Liver (tissue), 9 donors: Measurements from ENCODE around the gene CDH7. TPM values are rescaled to one million over a fixed set of nuclear protein-coding genes. Genes with fewer than 3 reads are reported as not detected.

ENCODE experiments used
- DNase-seq: peaks from one replicate; pipeline ENCODE4 v3.0.0-alpha.2; 2017; ENCODE audit warnings: low spot score
- H3K27ac ChIP-seq, 2 donors: one replicate each; pipeline ENCODE4 v1.7.0; 2013; ENCODE audit warnings: inconsistent platforms in 2 of 2, low read length in 2 of 2, control low read depth in 1 of 2, low read depth in 1 of 2, mild to moderate bottlenecking in 1 of 2
- H3K27me3 ChIP-seq, 4 donors: one replicate each; pipeline versions ENCODE4 v1.6.1 to v1.7.0; 2013; ENCODE audit warnings: low read length in 3 of 4, inconsistent platforms in 1 of 4, mild to moderate bottlenecking in 1 of 4, moderate library complexity in 1 of 4; ENCODE audit not compliant: control insufficient read depth in 4 of 4, insufficient read depth in 4 of 4
- H3K36me3 ChIP-seq, 4 donors: one replicate each; pipeline versions ENCODE4 v1.6.1 to v1.7.0; 2013; ENCODE audit warnings: low read length in 3 of 4, mild to moderate bottlenecking in 3 of 4, low read depth in 1 of 4, moderate library complexity in 1 of 4; ENCODE audit not compliant: control insufficient read depth in 4 of 4, insufficient read depth in 3 of 4
- H3K4me1 ChIP-seq, 4 donors: one replicate each; pipeline versions ENCODE4 v1.6.1 to v1.7.0; 2013; ENCODE audit warnings: low read length in 3 of 4, mild to moderate bottlenecking in 3 of 4, moderate library complexity in 1 of 4; ENCODE audit not compliant: control insufficient read depth in 4 of 4, insufficient read depth in 4 of 4
- H3K4me3 ChIP-seq, 3 donors: one replicate each; pipeline versions ENCODE4 v1.6.1 to v1.7.0; 2013; ENCODE audit warnings: low read length in 3 of 3, control low read depth in 1 of 3, low read depth in 1 of 3, mild to moderate bottlenecking in 1 of 3
- H3K9ac ChIP-seq, 2 donors: one replicate each; pipeline ENCODE4 v1.7.0; 2013; ENCODE audit warnings: low read length in 2 of 2, mild to moderate bottlenecking in 2 of 2, moderate library complexity in 2 of 2, control low read depth in 1 of 2, low read depth in 1 of 2
- H3K9me3 ChIP-seq, 4 donors: one replicate each; pipeline versions ENCODE4 v1.6.1 to v1.7.0; 2013; ENCODE audit warnings: low read length in 3 of 4; ENCODE audit not compliant: control insufficient read depth in 4 of 4
- ATF3 ChIP-seq: IDR thresholded peaks from 2 replicates; pipeline ENCODE4 v1.6.1; 2016; ENCODE audit warnings: antibody characterized with exemption
- CTCF ChIP-seq: fragments of 150-350 bp; IDR thresholded peaks from 2 replicates; pipeline ENCODE4 v1.5.1; 2017; ENCODE audit warnings: improper control_type of control experiment, low read depth, low read length; ENCODE audit not compliant: missing input control
- EGR1 ChIP-seq, 2 donors: IDR thresholded peaks; 2 replicates each; pipeline ENCODE4 v1.6.1; 2016 to 2018; ENCODE audit warnings: antibody characterized with exemption in 2 of 2, low read depth in 2 of 2
- FOXA1 ChIP-seq: IDR thresholded peaks from 2 replicates; pipeline ENCODE4 v1.6.1; 2016; ENCODE audit warnings: antibody characterized with exemption
- FOXA2 ChIP-seq: IDR thresholded peaks from 2 replicates; pipeline ENCODE4 v1.6.1; 2016; ENCODE audit warnings: antibody characterized with exemption
- HNF4A ChIP-seq, 2 donors: conservative IDR thresholded peaks; 2 replicates each; pipeline ENCODE4 v1.6.1; 2016; ENCODE audit warnings: antibody characterized with exemption in 2 of 2, mild to moderate bottlenecking in 2 of 2
- HNF4G ChIP-seq: IDR thresholded peaks from 2 replicates; pipeline ENCODE4 v1.6.1; 2016; ENCODE audit warnings: antibody characterized with exemption
- JUND ChIP-seq, 2 donors: IDR thresholded peaks; 2 replicates each; pipeline ENCODE4 v1.6.1; 2016; ENCODE audit warnings: antibody characterized with exemption in 2 of 2
- MAX ChIP-seq: IDR thresholded peaks from 2 replicates; pipeline ENCODE4 v1.6.1; 2016; ENCODE audit warnings: antibody characterized with exemption
- NR2F2 ChIP-seq: IDR thresholded peaks from 2 replicates; pipeline ENCODE4 v1.6.1; 2016; ENCODE audit warnings: antibody characterized with exemption
- RAD21 ChIP-seq, 2 donors: IDR thresholded peaks; 2 replicates each; pipeline ENCODE4 v1.6.1; 2016; ENCODE audit warnings: antibody characterized with exemption in 2 of 2, mild to moderate bottlenecking in 2 of 2
- REST ChIP-seq: IDR thresholded peaks from 2 replicates; pipeline ENCODE4 v1.6.1; 2016; ENCODE audit warnings: antibody characterized with exemption, mild to moderate bottlenecking
- RXRA ChIP-seq, 2 donors: IDR thresholded peaks; 2 replicates each; pipeline ENCODE4 v1.6.1; 2017 to 2018; ENCODE audit warnings: antibody characterized with exemption in 2 of 2, mild to moderate bottlenecking in 1 of 2
- SP1 ChIP-seq: IDR thresholded peaks from 2 replicates; pipeline ENCODE4 v1.6.1; 2018; ENCODE audit warnings: antibody characterized with exemption, mild to moderate bottlenecking
- TAF1 ChIP-seq: conservative IDR thresholded peaks from 2 replicates; pipeline ENCODE4 v1.6.1; 2016; ENCODE audit warnings: antibody characterized with exemption, mild to moderate bottlenecking
- YY1 ChIP-seq: IDR thresholded peaks from 2 replicates; pipeline ENCODE4 v1.6.1; 2016; ENCODE audit warnings: antibody characterized with exemption, mild to moderate bottlenecking
- ZBTB33 ChIP-seq: IDR thresholded peaks from 2 replicates; pipeline ENCODE4 v1.6.1; 2016; ENCODE audit warnings: antibody characterized with exemption
- WGBS: extraction: QIAGEN DNeasy Blood & Tissue Kit; methylation state at CpG from one replicate; pipeline ENCODE4 v1.1.7; 2013; 5-methylcytosine and 5-hydroxymethylcytosine counted together
- polyA plus RNA-seq, 2 donors: library from polyadenylated mRNA; stranded (reverse) in 1 of 2; unstranded in 1 of 2; fragments of 200-250 nt in 1 of 2; fragments of >200 nt in 1 of 2; fragmentation: Nextera tagmentation in 1 of 2; extraction: Ambion mirVana in 1 of 2; gene quantifications; one replicate each; pipeline versions ENCODE4 v1.2.1 to v1.2.3, GENCODE V29; 2013 to 2015
- total RNA-seq, 2 donors: library from RNA; depleted of rRNA; stranded (reverse); fragments of >200 nt; gene quantifications; one replicate each; pipeline ENCODE4 v1.2.3, GENCODE V29; 2014
- donor health status: healthy.
- donor health status: healthy.
- donor health status: healthy.
- donor health status: healthy.
- donor health status: healthy.

CDH7 gene
- total and polyA plus RNA-seq, 4 donors = under 0.01 TPM; not detected in 3

- TF ChIP-seq RAD21 (IDR thresholded peaks at IDR 0.05) (no peak), REST (no peak), YY1 (no peak), HNF4A (conservative IDR thresholded peaks at IDR 0.05) (no peak)
- no peaks in the 10 kb centered on the region for H3K36me3 ChIP-seq
- no peak overlapping the region for H3K9ac ChIP-seq
- no peak overlapping the region for H3K27ac ChIP-seq
- no peaks in the 10 kb centered on the region for H3K4me1 ChIP-seq
- peaks cover 0 to 2% (median 0%) of the 10 kb centered on the region in 4 donors for H3K27me3 ChIP-seq
- H3K9me3 ChIP-seq = no peaks in the 10 kb centered on the region
- H3K4me3 ChIP-seq = no peak overlapping the region
- WGBS = 90% methylated on average over 1 of the region's 1 CpG
- DNase-seq = no peak
These were observed 171.3 kb downstream of the CDH7 start for GRCh38 chr18:65922103-65922502.

GRCh38 chr18:65924904-65925303, 174.1 kb downstream of the CDH7 start:
- H3K4me3 ChIP-seq = no peak overlapping the region
- no peak for DNase-seq
- TF ChIP-seq RXRA (IDR thresholded peaks at IDR 0.05) = no peak
- TF ChIP-seq YY1 = no peak
- TF ChIP-seq TAF1 = no peak
- TF ChIP-seq HNF4G = no peak
- no peak for TF ChIP-seq MAX
- H3K9me3 ChIP-seq = no peaks in the 10 kb centered on the region
- no peaks in the 10 kb centered on the region for H3K27me3 ChIP-seq
- no peak overlapping the region for H3K9ac ChIP-seq
- H3K27ac ChIP-seq = no peak overlapping the region
- H3K4me1 ChIP-seq = no peaks in the 10 kb centered on the region
- 62% methylated on average over 3 of the region's 3 CpGs for WGBS
- H3K36me3 ChIP-seq = no peaks in the 10 kb centered on the region

GRCh38 chr18:65934874-65935273, 184.1 kb downstream of the CDH7 start:
- DNase-seq = no peak
- TF ChIP-seq ZBTB33 (no peak), RAD21 (IDR thresholded peaks at IDR 0.05) (no peak), EGR1 (IDR thresholded peaks at IDR 0.05; ENCODE audit: low read depth in 2 of 2) (no peak), HNF4G (no peak), CTCF (no peak), FOXA2 (peak; percentile 51), NR2F2 (no peak), SP1 (no peak), HNF4A (conservative IDR thresholded peaks at IDR 0.05) (peak in 1 of 2 donors; percentile 62), REST (no peak), ATF3 (no peak), RXRA (IDR thresholded peaks at IDR 0.05) (peak in 1 of 2 donors; percentile 28), FOXA1 (no peak), JUND (IDR thresholded peaks at IDR 0.05) (no peak), YY1 (no peak), TAF1 (no peak)

More at GRCh38 chr18:65934874-65935273, 184.1 kb downstream of the CDH7 start:
- H3K27me3 ChIP-seq = no peaks in the 10 kb centered on the region
- peaks cover 0 to 5% (median 1%) of the 10 kb centered on the region in 4 donors for H3K4me1 ChIP-seq
- no peak overlapping the region for H3K4me3 ChIP-seq
- no peaks in the 10 kb centered on the region for H3K9me3 ChIP-seq
- WGBS = 32% methylated on average over 2 of the region's 2 CpGs
- no peak overlapping the region for H3K9ac ChIP-seq
- H3K36me3 ChIP-seq = no peaks in the 10 kb centered on the region
- H3K27ac ChIP-seq = no peak overlapping the region
